H1 (cell line): ENCODE results near the gene ARL8A. TPM values are rescaled to one million over a fixed set of nuclear protein-coding genes. Genes with fewer than 3 reads are reported as not detected.

Experiments
- CTCF ChIA-PET: fragments of 300-600 bp; sonication (Branson Sonifier 250); formaldehyde crosslinking; loops from one replicate; lab custom pipeline; 2021; ENCODE audit not compliant: partially characterized antibody; lab: Charles Lee
- POLR2A ChIA-PET: fragments of 300-600 bp; sonication (Branson Sonifier 250); formaldehyde crosslinking; loops from one replicate; lab custom pipeline; 2021; ENCODE audit warnings: inconsistent platforms; ENCODE audit not compliant: partially characterized antibody; lab: Charles Lee
- DNase-seq, 2 experiments: peaks; one replicate each; pipeline versions ENCODE4 v3.0.0 to v3.0.0-alpha.2; 2010 to 2022; ENCODE audit warnings: low spot score in 2 of 2, low read depth in 1 of 2, mixed read lengths in 1 of 2
- FAIRE-seq: peaks from 2 replicates; lab custom pipeline; 2011; peaks lifted over from hg19 to GRCh38; lab: Jason Lieb, UNC
- H2AFZ ChIP-seq: 2 replicates; pipeline ENCODE4 v1.8.1; 2012; ENCODE audit warnings: low read length, inconsistent platforms
- H2AK5ac ChIP-seq: 2 replicates; pipeline ENCODE4 v1.6.1; 2013; ENCODE audit warnings: low read depth, low read length
- H2BK120ac ChIP-seq: replicated peaks from 2 replicates; pipeline ENCODE3; 2013; ENCODE audit warnings: low read depth, low read length, inconsistent platforms
- H2BK12ac ChIP-seq: 2 replicates; pipeline ENCODE4 v1.6.1; 2013; ENCODE audit warnings: low read depth, low read length
- H2BK15ac ChIP-seq: 2 replicates; pipeline ENCODE4 v1.6.1; 2013; ENCODE audit warnings: low read length
- H2BK20ac ChIP-seq: 2 replicates; pipeline ENCODE4 v1.6.1; 2013; ENCODE audit warnings: low read length
- H2BK5ac ChIP-seq: 2 replicates; pipeline ENCODE4 v1.6.1; 2013; ENCODE audit warnings: low read depth, low read length
- H3K14ac ChIP-seq: 2 replicates; pipeline ENCODE4 v1.6.1; 2013; ENCODE audit warnings: inconsistent platforms; ENCODE audit not compliant: insufficient read length
- H3K18ac ChIP-seq: 2 replicates; pipeline ENCODE4 v1.6.1; 2013; ENCODE audit warnings: low read length; ENCODE audit errors: extremely low read depth
- H3K23ac ChIP-seq: 2 replicates; pipeline ENCODE4 v1.6.1; 2013; ENCODE audit warnings: inconsistent platforms; ENCODE audit not compliant: insufficient read length
- H3K23me2 ChIP-seq: 2 replicates; pipeline ENCODE4 v1.6.1; 2013; ENCODE audit warnings: low read depth, low read length
- H3K27ac ChIP-seq: 2 replicates; pipeline ENCODE4 v1.6.1; 2011; ENCODE audit warnings: low read depth, low read length, inconsistent platforms
- H3K27me3 ChIP-seq, 4 experiments: replicated peaks in 1 of 4; 1 replicate in 1 of 4; 2 replicates in 3 of 4; pipeline versions ENCODE4 v1.6.1 to v1.8.1; 2011 to 2013; ENCODE audit warnings: low read length in 3 of 4, mild to moderate bottlenecking in 3 of 4, inconsistent platforms in 2 of 4, mixed read lengths in 2 of 4, moderate library complexity in 1 of 4; ENCODE audit not compliant: control insufficient read depth in 3 of 4, insufficient read depth in 3 of 4; ENCODE audit errors: extremely low read depth in 1 of 4
- H3K36me3 ChIP-seq, 4 experiments: 2 replicates each; pipeline versions ENCODE4 v1.6.1 to v1.8.1; 2011 to 2013; ENCODE audit warnings: mild to moderate bottlenecking in 4 of 4, low read length in 3 of 4, moderate library complexity in 2 of 4, control low read depth in 1 of 4, inconsistent platforms in 1 of 4; ENCODE audit not compliant: insufficient read depth in 4 of 4, control insufficient read depth in 2 of 4
- H3K4ac ChIP-seq: replicated peaks from 2 replicates; pipeline ENCODE3; 2013; ENCODE audit warnings: low read length, low read depth, mixed read lengths, inconsistent platforms; ENCODE audit not compliant: insufficient read length
- H3K4me1 ChIP-seq, 4 experiments: replicated peaks in 1 of 4; 1 replicate in 1 of 4; 2 replicates in 3 of 4; pipeline versions ENCODE4 v1.6.1 to v1.8.1; 2011 to 2013; ENCODE audit warnings: low read length in 3 of 4, inconsistent platforms in 2 of 4, mixed read lengths in 1 of 4; ENCODE audit not compliant: insufficient read depth in 4 of 4, control insufficient read depth in 3 of 4
- H3K4me2 ChIP-seq, 2 experiments: 2 replicates each; pipeline versions ENCODE4 v1.6.1 to v1.8.1; 2011 to 2013; ENCODE audit warnings: low read depth in 2 of 2, low read length in 2 of 2, control low read depth in 1 of 2, inconsistent platforms in 1 of 2, mild to moderate bottlenecking in 1 of 2; ENCODE audit not compliant: insufficient read depth in 1 of 2
- H3K4me3 ChIP-seq, 4 experiments: fragments of 200-600, 300-600 bp in 1 of 4; sonication (generic), shearing (Covaris generic), sonication (Bioruptor Twin) in 1 of 4; 2 replicates each; pipeline versions ENCODE4 v1.5.1 to v1.8.1; 2011 to 2016; ENCODE audit warnings: low read length in 4 of 4, low read depth in 3 of 4, control low read depth in 2 of 4, inconsistent platforms in 2 of 4, mild to moderate bottlenecking in 2 of 4, mixed read lengths in 1 of 4, moderate library complexity in 1 of 4; ENCODE audit not compliant: insufficient read depth in 2 of 4; ENCODE audit errors: extremely low read depth in 1 of 4
- H3K56ac ChIP-seq: replicated peaks from 2 replicates; pipeline ENCODE3; 2013; ENCODE audit warnings: low read depth, mild to moderate bottlenecking, mixed read lengths, low read length, inconsistent platforms; ENCODE audit not compliant: insufficient read length
- H3K79me1 ChIP-seq: 2 replicates; pipeline ENCODE4 v1.6.1; 2013; ENCODE audit warnings: low read depth, low read length, control low read depth
- H3K79me2 ChIP-seq, 2 experiments: 2 replicates each; pipeline versions ENCODE4 v1.6.1 to v1.8.1; 2012 to 2013; ENCODE audit warnings: low read length in 2 of 2, mild to moderate bottlenecking in 2 of 2, inconsistent platforms in 1 of 2; ENCODE audit not compliant: insufficient read depth in 2 of 2, control insufficient read depth in 1 of 2
- H3K9ac ChIP-seq, 4 experiments: replicated peaks in 1 of 4; 1 replicate in 1 of 4; 2 replicates in 3 of 4; pipeline versions ENCODE4 v1.6.1 to v1.8.1; 2011 to 2013; ENCODE audit warnings: low read depth in 3 of 4, low read length in 3 of 4, control low read depth in 2 of 4, mild to moderate bottlenecking in 2 of 4, moderate library complexity in 2 of 4, inconsistent platforms in 1 of 4; ENCODE audit errors: extremely low read depth in 1 of 4
- H3K9me3 ChIP-seq, 2 experiments: 2 replicates each; pipeline versions ENCODE4 v1.6.1 to v1.8.1; 2012 to 2013; ENCODE audit warnings: mild to moderate bottlenecking in 2 of 2, moderate library complexity in 2 of 2, control low read depth in 1 of 2, inconsistent platforms in 1 of 2, low read depth in 1 of 2, low read length in 1 of 2, mixed read lengths in 1 of 2; ENCODE audit not compliant: insufficient read depth in 2 of 2
- H4K20me1 ChIP-seq, 2 experiments: replicated peaks in 1 of 2; 2 replicates each; pipeline versions ENCODE3 to v1.8.1; 2011 to 2013; ENCODE audit warnings: inconsistent platforms in 2 of 2, low read length in 2 of 2, mild to moderate bottlenecking in 1 of 2; ENCODE audit not compliant: insufficient read depth in 2 of 2, control insufficient read depth in 1 of 2
- H4K5ac ChIP-seq: 2 replicates; pipeline ENCODE4 v1.6.1; 2013; ENCODE audit warnings: low read length, low read depth, mixed read lengths, inconsistent platforms; ENCODE audit not compliant: insufficient read length
- H4K8ac ChIP-seq: 2 replicates; pipeline ENCODE4 v1.8.0; 2013; ENCODE audit warnings: mild to moderate bottlenecking, moderate library complexity, low read length, inconsistent platforms; ENCODE audit not compliant: insufficient read depth; ENCODE audit errors: extremely low read depth
- H4K91ac ChIP-seq: replicated peaks from 2 replicates; pipeline ENCODE3; 2013; ENCODE audit warnings: low read length, mixed read lengths, inconsistent platforms; ENCODE audit not compliant: insufficient read length
- CHD1 ChIP-seq: IDR thresholded peaks from 2 replicates; pipeline ENCODE4 v1.6.1; 2012; ENCODE audit warnings: low read depth, low read length, improper control_type of control experiment
- GTF2F1 ChIP-seq: IDR thresholded peaks from 2 replicates; pipeline ENCODE4 v1.6.1; 2012; ENCODE audit warnings: low read depth, low read length, improper control_type of control experiment, borderline replicate concordance
- JUND ChIP-seq: IDR thresholded peaks from 2 replicates; pipeline ENCODE4 v1.6.1; 2011; ENCODE audit warnings: mild to moderate bottlenecking, improper control_type of control experiment, low read length
- KDM5A ChIP-seq: fragments of 200-600 bp; IDR thresholded peaks from 2 replicates; pipeline ENCODE4 v1.7.1; 2012; ENCODE audit warnings: mild to moderate bottlenecking, low read length, inconsistent platforms, mixed read lengths
- NRF1 ChIP-seq: IDR thresholded peaks from 2 replicates; pipeline ENCODE4 v1.6.1; 2011; ENCODE audit warnings: mild to moderate bottlenecking, low read depth, low read length, improper control_type of control experiment
- SRF ChIP-seq: IDR thresholded peaks from 2 replicates; pipeline ENCODE4 v1.6.1; 2011; ENCODE audit warnings: mild to moderate bottlenecking, low read depth, low read length, moderate library complexity
- TBP ChIP-seq: IDR thresholded peaks from 2 replicates; pipeline ENCODE4 v1.6.1; 2011; ENCODE audit warnings: low read depth, low read length, improper control_type of control experiment
- YY1 ChIP-seq: IDR thresholded peaks from 2 replicates; pipeline ENCODE4 v1.6.1; 2011; ENCODE audit warnings: low read depth, mild to moderate bottlenecking, low read length
- WGBS, 2 experiments: shearing (Covaris generic) in 1 of 2; methylation state at CpG; one replicate each; pipeline versions ENCODE4 v1.1.6 to v1.1.7; 2013 to 2015; ENCODE audit warnings: low lambda C conversion rate in 2 of 2, mixed read lengths in 2 of 2, inconsistent platforms in 1 of 2, low coverage in 1 of 2, missing lambda C conversion rate in 1 of 2; ENCODE audit not compliant: insufficient replicate concordance in 2 of 2, insufficient coverage in 1 of 2, insufficient read length in 1 of 2; ENCODE audit errors: extremely low coverage in 1 of 2, missing lambda C conversion rate in 1 of 2; 5-methylcytosine and 5-hydroxymethylcytosine counted together
- polyA plus RNA-seq, 7 experiments: library from polyadenylated mRNA; depleted of rRNA in 3 of 7; stranded (reverse) in 5 of 7; unstranded in 2 of 7; fragments of >200 nt in 5 of 7; fragments of 200-250 nt in 2 of 7; gene quantifications; 1 replicate in 5 of 7; 2 replicates in 1 of 7; 4 replicates in 1 of 7; pipeline versions ENCODE4 v1.2.1 to v1.2.3, GENCODE V29; 2011 to 2013; ENCODE audit warnings: missing spikeins in 2 of 7, mixed read lengths in 2 of 7
- total RNA-seq: library from RNA; stranded (reverse); fragmentation: NEBNext Ultra II Directional; extraction: Animal tissue kit (Norgen Biotek cat#: 25700); gene quantifications from 2 replicates; pipeline ENCODE4 v1.2.1, GENCODE V29; 2021

The ARL8A gene
- total and polyA plus RNA-seq, 2 of the 8 experiments (the other 6 are each of a cell fraction or from before 2014, with no cell fraction given) = 40.3 to 58.7 TPM

GRCh38 chr1:202121006-202121405, 23.5 kb downstream of the ARL8A start:
- TF ChIP-seq KDM5A (no peak), TBP (no peak), CHD1 (no peak), GTF2F1 (no peak), JUND (no peak), YY1 (no peak), SRF (no peak), NRF1 (no peak)
- no peak overlapping the region for H3K4me2 ChIP-seq

More at GRCh38 chr1:202121006-202121405, 23.5 kb downstream of the ARL8A start:
- H4K5ac ChIP-seq = no peak overlapping the region
- no peaks in the 10 kb centered on the region for H3K79me2 ChIP-seq
- no peaks in the 10 kb centered on the region for H3K23me2 ChIP-seq
- H2BK120ac ChIP-seq = no peak overlapping the region
- H2AFZ ChIP-seq = no peak overlapping the region
- CTCF ChIA-PET = interaction anchor here (1.1 to 29.2 kb wide), 13 partner anchors 12 to 226 kb away, joined by 3 to 1014 read pairs (median 8); partner anchors contain the start of genes ELF3 and RNPEP
- H3K4me1 ChIP-seq = peaks cover 0 to 5% (median 4%) of the 10 kb centered on the region in 4 experiments; a peak in 5 of 7 replicates
- POLR2A ChIA-PET = interaction anchor here (0.7 to 7.2 kb wide), 3 partner anchors 20 to 113 kb away, joined by 3 to 98 read pairs (median 3); partner anchors contain the start of gene ELF3
- H4K8ac ChIP-seq = no peak overlapping the region; the same call in 1 of the 2 replicates
- H3K23ac ChIP-seq = no peak overlapping the region
- H2BK15ac ChIP-seq = no peak overlapping the region
- H2BK5ac ChIP-seq = no peak overlapping the region
- no peaks in the 10 kb centered on the region for H3K79me1 ChIP-seq
- FAIRE-seq = no peak
- H2BK20ac ChIP-seq = 0 out of 2 replicates have a peak overlapping the region, but pooled peaks have one; percentile 4
- peak overlapping the region; percentile 10 for H4K91ac ChIP-seq
- H3K9ac ChIP-seq = no peak overlapping the region
- H3K14ac ChIP-seq = no peak overlapping the region
- H3K27ac ChIP-seq = no peak overlapping the region
- no peak for DNase-seq
- no peak overlapping the region for H3K4me3 ChIP-seq
- H3K18ac ChIP-seq = no peak overlapping the region
- H2AK5ac ChIP-seq = no peak overlapping the region
- H3K9me3 ChIP-seq = no peaks in the 10 kb centered on the region
- H4K20me1 ChIP-seq = no peaks in the 10 kb centered on the region
- no peak overlapping the region for H3K56ac ChIP-seq
- H3K4ac ChIP-seq = no peak overlapping the region
- WGBS, 2 experiments = 88% methylated on average over 7 of the region's 7 CpGs; no CpG with 5 or more reads in 1 of the 2 experiments
- H3K27me3 ChIP-seq = no peaks in the 10 kb centered on the region
- H3K36me3 ChIP-seq = no peaks in the 10 kb centered on the region
- no peak overlapping the region; the same call in 1 of the 2 replicates for H2BK12ac ChIP-seq
